GM18519 (cell line): ENCODE results near the gene GATD1.

Experiments used
- ATAC-seq: cut with Tn5 transposase; IDR thresholded peaks from one replicate; pipeline ENCODE4 v1.9.1; 2021; ENCODE audit warnings: mild to moderate bottlenecking, moderate library complexity; ENCODE audit not compliant: unreplicated experiment, low FRiP score

The GATD1 gene

DNA sequence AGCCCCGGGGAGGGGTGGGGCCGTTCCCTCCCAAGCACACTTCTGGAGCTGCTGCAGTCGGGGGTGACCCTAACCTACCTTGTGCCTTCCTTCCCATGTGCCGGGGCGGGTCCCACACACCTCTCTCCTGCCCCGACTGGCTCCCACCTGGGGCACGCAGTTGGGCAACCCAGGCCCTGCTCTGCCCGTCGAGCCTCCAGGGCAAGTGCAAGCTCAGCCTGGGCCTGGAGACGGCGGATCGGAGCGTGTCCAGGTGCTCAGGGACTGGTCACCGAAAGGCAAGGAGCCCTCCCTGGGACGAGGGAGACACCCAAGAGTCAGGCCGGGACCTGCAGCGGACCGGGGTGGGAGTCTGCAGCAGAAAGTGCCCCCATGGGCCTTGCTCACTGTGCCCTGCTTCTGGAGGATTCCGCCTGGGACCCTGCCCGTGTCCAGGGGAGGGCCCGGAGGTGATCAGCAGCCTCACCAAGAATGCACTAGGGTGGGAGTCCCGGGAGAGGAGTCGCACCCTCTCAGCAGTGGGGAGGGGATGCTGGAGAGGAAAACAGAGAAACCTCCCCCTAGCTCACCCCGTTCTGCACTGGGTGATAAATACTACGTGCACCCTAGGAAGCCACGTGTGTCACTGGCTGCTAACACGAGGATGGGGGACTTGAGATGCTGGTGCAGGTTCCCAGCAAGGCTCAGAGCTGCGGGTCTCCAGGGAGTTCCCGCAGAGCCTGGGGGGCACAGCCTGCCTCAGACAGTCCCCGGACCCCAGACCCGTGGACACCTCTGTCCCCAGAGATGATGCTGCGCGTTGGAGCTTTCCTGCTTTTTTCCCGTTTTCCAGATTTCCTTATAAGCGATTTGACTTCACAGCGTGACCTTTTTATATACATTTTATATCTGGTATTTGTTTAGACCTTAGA lies 5.2 kb upstream of the GATD1 start:
- no peak for ATAC-seq

DNA sequence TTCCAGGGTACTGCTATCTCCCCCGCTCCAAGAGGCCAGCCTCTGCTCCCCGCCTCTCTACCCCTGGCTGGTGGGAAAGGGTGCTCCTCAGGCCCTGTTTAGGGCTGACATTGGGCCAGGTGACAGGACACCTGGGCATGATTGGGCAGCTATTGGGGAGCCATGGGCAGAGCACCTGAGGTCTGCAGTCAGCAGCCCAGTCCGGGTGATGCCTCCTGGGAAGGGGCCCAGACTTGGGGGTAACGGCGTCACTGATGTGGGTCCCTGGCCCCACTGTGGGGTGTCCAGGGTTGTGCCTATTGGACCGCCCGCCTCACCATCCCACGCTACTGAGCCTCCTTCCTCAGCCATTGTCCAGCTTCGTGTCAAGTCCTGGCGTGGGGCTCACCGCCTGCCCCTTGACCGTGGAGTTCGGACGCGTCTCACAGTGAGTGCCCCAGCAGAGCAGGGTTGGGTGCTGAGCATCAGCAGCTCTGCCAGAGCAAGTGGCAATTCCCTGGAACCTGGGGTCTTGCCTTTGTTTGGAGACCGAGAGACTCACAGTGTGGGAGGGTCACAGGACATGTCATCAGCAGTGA lies 2.8 kb upstream of the GATD1 start:
- no peak for ATAC-seq

DNA sequence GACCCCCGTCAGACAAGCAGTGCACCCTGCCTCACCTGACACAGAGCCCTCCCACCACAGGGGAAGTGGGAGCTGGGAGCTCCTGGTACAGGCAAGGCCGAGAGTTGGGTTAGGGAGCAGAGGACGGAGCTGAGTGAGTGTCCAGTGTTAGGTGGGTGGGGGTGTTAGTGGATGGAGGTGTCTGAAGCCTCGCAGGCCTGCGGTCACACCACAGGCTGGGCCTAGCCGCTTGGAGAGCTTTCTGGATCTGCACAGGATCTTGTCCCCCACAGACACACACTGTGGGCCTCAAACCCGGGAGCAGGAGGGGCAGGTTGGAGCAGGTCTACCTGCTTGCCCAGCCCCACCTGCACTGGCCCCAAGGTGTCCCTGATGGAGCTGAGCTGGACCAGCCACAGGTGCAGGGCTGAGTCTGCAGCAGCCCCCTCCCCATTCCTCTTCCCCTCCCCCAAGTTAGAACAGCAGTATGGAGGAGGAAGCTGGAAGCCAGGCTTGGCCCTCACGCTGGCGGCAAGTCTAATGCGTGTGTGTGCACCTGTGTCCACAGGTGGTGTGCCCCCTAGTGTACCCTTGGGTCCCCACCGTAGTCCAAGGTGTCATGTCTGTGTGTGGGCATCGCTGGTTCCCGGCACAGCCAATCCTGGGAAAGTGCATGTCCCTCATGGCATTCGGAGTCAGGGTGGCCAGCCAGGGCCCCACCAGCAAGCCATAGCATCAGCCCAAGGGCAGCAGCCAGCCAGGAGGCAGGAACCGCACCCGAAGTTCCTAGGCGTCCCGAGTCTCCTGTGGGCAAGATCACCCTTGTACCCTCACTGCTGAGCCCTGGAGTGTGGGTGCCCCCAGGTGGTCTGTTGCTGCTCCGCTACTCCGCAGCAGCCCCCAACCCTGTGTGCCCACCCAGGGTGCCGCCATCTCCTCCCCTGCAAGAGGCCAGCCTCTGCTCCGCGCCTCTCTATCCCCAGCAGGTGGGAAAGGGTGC lies 2.0 kb upstream of the GATD1 start:
- ATAC-seq: no peak

DNA sequence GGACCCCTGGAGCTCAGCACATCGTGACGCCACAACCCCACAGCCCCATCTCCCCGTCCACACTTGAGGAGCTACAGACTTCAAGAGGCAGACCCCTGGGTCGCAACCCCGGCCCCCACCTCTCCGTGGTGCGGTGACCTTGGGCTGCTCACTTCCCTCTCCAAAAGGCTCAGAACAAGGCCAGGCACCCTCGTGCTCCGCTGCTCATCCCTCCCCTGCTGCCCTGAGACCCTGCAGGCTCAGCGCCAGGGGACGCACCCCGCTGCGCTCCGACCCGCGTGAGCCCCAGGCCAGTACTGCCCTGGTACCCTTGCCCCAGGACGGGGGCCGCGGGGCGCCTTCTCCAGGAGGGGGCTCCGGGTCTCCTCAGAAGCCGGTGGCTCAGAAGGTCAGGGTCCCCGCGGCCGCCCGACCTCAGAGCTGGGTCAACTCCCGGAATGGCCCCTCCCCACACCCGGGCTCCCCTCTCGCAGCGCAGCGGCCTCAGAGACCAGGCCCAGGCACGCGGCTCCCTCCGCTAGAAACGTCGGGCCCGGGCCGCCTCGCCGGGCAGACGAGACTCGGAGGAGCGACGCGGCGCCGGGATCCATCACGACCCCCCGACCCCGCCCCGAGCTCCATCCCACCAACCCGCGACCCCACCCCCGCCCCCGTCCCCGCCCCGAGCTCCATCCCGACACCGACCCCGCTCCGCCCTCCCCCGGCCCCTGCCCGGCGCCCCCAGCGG lies 563 bp downstream of the GATD1 start:
- ATAC-seq: peak; percentile 22

DNA sequence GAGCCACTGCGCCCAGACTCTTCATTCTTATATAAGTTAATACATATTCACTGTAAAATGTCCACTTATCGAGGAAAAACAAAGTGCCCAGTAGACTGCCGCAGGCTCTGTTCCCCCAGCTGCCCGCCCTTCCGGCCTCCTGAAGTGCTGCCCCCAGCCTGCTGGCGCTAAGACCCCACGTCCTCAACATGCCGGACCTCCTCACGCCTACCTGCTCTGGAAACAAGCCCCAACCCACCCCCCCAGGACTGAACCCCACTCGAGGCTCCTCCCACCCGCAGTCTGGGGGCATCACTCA lies 1.1 kb downstream of the GATD1 start:
- ATAC-seq: no peak

DNA sequence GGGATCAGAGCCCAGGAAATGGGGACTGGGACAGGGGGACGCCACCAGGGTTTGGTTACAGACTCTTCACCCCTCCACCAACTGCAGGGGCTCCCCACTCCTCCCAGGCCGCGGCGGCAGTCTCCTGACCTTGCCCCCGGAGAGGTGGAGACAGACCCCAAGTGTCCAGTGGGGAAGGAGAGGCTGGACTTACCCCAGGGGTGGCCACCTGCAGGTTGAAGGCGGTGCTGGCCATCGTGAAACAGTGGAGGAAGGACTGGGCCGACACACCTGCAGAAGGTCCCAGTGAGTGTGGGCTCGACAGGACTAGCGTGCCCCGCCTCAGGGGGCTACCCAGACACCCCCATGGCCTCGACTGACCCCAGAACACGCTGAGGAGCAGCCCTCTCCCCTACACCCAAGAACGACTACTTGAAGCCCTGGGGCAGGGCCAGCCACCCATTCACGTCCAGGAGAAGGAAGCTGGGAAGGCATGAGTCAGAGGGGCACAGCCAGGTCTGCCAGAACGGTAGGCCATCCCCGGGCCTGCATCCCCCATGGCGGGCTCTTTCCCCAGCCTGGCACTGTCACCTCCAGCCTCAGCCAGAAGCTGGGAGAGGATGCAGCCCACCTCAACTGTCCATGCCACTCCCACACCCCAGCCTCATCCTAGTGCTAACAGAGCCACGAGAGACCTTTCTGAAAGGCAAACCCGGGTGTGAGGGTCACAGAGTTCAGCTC lies 2.3 kb downstream of the GATD1 start:
- ATAC-seq: no peak

DNA sequence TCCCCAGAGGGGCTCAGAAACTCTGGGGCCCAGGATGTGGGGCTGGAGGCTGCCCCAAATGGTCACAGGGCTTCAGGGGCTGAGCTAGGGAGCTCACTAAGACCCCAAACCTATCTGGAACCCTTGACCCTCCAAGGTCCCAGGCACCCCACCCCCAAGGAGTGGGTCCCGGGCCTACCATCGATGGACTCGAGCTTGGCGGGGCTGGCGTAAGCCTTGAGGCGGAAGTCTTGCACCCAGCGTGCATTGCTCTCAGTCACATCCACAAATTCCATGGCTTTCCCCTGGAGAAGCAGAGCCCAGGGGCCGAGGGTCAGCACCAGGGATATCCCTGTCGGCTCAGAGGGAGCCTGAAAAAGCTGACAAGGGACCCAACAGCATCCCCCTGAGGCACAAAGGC lies 3.5 kb downstream of the GATD1 start:
- ATAC-seq: no peak

DNA sequence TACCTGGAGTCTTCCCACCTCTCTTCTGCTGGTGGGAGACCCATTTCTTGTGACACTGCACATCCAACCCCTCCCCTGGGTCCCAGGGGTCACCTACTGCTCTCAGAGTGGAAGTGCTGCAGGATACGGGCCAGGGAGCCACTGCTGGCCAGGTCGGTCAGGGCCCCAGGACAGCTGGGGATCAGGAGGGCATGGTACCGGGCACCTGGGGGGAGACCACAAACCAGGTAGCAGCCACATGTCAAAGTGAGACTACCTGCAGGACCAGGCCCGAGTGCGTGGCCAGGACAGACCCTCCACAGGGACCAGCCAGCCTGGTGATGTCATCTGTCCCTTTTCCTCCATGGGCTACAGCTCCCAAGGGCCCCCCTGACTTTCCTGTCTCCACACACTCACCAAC lies 3.9 kb downstream of the GATD1 start:
- no peak for ATAC-seq

DNA sequence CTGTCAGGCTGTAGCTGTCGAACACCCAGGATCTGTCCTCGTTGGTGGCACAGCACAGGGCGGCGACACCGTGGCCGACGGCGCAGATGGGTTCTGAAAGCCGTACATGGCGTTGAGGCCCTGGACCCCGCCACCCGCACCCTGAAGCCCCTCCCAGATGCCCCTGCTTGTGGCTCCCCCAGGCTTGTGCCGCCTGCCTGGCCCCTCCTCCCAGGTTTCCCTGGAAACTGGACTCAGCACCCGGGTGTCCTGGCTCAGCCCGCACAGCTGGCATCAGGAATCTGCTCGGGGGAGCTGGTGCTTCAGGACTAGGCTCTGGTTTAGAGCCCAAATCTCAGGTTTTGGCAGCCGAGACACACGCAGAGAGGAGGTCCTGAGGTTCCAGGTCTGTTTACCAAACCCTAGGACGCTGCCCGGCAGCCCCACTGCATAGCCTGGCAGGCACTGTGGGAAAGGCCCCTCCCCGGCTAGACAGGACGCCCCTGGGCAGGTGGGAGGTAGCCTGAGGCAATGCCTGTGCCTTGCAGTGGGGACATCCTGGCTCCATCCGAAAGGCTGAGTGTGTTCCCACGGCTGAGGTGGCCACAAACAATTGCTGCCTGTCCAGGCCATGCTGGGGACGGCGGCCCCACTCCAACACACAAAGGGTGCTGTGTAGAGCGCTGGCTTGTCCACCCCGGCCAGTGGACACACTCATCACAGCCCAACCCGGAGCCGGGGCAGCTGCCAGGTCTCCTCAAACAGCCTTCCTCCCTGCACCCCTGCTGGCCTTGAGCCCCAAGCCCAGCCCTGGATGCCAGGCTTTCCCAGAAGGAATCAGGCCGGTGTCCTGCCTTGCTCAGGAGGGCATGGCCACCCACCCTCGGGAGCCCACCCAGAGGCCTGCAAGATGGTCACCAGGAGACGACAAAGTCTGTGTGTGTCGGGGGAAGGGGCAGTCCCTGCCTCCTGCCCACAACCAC lies 4.6 kb downstream of the GATD1 start:
- ATAC-seq: no peak

DNA sequence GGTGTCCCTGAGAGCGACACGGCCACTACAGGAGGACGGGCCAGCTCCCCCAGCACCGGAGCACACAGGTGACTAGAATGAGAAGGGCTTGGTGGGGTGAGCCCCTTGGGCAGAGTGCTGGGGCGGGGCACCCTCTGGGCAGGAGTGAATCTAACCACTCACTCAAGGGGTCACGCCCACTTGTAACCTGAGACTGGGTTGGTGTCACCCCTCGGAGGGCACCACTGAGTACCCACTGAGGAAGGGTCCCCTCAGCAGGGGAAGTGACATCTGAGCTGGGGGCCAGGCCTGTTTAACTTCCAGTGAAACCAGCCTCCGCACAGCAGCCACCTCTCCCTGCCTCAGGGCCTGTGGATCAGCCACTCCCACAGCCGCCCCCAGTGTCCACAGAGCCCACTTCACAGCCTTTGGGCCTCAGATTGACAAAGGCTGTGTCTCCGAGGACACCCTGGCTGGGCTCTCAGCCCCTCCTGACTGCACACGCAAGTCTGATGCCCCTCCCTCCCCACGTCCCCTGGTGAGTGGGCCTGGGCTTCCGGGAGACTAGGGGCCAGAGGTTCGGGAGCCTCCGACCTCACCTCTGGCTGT lies 5.6 kb downstream of the GATD1 start:
- no peak for ATAC-seq

DNA sequence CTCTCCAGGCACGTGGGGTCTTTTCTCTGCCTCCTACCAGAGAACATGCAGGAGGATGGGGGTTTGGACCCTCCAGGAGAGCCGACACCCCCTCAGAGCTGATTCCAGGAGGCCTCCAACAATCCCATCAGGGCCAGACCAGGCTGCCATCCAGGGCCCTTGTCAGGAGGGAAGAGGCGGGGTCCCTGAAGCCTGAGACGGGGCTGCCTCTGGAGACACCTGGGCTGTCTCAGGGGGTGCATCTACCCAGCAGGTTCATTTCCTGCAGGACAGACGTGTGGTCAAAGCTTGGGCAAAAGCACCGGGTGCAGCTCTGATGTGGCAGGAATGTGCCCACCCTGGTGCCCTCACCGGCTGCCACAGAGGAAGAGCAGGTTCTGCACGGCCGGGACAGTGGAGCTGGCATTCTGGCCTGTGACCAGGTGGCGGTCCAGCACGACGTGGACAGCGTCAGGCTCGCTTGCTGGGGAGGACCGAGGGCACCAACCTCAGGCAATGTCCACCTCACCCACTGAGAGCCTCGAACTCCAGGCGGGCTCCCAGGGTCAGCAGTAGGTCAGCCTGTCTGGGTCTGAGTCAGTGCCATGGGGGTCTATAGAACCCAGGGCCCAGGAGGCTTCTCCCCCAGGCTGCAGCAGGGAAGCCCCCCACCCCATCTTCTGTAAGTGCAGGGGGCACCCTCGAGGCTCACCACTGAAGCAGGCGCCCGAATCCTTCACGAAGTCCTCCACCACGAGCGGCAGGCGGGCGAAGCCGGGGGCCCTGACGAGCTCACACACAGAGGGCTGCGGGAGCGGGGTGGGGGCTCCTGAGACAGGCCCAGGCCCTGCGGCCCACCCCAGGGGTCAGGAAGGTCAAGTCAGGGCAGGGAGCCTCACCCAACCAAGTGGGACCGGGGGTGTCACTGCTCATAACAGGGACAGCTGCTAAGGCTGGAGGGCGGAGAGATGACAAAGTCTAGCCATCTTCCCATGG lies 6.4 kb downstream of the GATD1 start:
- no peak for ATAC-seq

DNA sequence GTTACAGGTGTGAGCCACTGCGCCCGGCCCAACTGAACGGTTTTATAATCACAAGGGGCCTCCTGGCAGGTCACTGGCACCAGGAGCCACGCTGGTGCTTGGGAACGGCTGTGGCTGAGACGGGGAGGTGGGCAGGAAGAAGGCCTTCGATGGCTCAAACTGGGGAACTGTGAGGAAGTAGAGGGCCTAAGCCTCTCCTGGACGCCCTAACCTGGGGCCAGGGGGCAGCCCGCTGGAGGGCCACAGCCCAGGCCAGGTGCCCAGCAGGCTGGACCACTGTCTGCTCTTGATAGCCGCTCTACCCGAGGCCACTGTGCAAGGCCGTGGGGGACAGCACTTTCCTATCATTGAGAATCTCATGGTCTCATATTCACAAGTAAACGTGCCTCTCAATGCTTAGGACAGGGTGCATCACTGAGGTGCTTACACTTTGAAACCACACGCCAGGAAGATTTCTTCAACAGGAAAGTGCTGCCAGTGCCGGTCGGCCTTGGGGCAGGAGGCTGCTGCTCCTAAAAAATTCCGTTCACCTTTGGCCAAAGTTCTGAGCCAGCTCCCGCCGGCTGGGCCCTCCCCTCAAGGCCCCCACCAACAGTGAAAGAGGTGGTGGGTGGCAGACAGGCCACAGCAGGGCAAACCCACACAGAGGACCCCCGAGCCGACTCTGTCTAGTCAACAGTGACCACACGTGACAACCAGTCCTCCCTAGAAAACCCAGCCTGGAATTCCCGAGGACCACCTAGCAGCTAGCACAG lies 7.2 kb downstream of the GATD1 start:
- no peak for ATAC-seq

DNA sequence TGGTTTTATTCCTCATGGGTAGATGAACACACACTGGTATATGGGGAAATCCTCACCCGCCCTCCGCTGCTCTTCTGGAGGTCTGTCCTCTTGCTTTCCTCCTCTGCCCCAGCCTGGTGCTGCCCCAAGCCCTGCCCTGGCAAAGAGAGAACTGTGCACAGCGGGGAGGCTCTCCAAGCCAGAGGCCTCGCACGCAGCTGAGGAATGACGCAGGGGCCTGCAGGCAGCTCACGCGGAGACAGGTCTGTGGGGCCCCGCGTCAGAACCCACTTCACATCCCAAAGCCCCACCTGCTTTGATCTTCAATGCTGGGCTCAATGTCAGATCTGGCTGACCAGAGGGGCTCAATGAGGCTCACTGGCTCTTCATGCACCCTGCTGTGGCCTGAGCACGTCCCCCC lies 10.0 kb downstream of the GATD1 start:
- no peak for ATAC-seq

DNA sequence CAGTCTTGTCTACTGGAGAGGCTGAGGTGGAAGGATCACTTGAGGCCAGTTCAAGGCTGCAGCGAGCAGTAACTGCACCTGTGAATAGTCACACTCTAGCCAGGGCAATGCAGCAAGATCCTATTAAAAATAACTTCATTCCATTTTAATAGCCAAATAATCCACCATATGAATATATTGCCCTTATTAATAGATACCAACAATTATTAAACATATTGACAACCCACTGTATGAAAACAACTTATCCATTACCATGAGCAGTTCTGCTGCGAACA lies 10.4 kb downstream of the GATD1 start:
- ATAC-seq: no peak

DNA sequence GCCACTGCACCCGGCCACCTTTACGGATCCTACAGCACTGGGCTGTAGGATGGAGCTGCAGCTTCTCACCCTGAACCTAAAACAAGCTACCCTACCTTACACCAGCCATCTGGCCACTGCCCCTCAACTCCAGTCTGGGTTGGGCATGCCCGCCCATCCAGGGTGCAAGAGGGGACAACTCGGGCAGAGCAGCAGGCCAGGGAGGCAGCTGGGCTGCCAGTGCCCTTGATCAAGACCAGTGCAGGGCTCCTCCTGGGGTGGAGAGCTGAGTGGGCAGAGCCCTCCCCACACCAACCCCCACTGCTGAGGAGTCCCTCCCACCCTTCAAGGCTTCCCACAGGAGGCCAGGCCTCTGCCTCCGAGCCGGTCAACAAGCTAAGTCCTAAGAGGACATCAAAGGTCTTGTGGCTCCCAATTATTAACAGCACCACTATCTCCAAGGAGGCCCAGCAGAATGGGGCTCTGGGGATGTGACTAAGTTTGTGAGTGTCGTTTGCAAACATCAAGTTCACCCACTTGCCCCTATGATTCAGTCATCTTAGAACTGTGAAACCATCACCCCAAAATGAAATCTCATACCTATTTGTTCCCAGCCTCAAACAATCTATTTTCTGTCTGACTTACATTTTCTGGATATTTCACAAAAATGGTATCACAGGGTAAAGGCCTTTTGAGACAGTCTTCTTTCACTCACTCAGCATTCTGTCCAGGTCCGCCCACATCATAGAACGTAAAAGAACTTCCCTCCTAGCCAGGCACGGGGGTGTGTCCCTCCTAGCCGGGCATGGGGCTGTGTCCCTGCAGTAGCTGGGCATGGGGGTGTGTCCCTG lies 11.0 kb downstream of the GATD1 start:
- no peak for ATAC-seq

DNA sequence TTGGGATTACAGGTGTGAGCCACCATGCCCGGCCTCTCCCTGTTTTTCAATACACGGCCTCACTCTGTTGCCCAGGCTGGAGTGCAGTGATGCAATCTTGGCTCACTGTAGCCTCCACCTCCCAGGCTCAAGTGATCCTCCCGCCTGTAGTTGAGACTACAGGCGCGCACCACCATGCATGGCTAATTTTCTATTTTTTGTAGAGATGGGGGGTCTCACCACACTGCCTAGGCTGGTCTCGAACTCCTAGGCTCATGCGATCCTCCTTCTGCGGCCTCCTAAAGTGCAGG lies 11.5 kb downstream of the GATD1 start:
- no peak for ATAC-seq
